ENCODE data around the gene POLA2.

Gene POLA2

GRCh38 chr11:65305501-65306268 is 43.9 kb downstream of the POLA2 start:
- in situ Hi-C loops (cut with HindIII; ENCODE audit: low sequenced_read_pairs): no loop called here
- no peak for TF ChIP-seq CTCF (IDR thresholded peaks at IDR 0.05; ENCODE audit: low read depth, low read length, missing control alignments)
- no peak for DNase-seq (ENCODE audit: low read depth)
- no peak overlapping the region for H3K4me3 ChIP-seq (ENCODE audit: low read depth, low read length)

- no peak for DNase-seq (ENCODE audit: low read depth)
- TF ChIP-seq CTCF (IDR thresholded peaks at IDR 0.05; ENCODE audit: low read depth, low read length, missing control alignments): no peak
- in situ Hi-C loops (cut with HindIII; ENCODE audit: low sequenced_read_pairs): no loop called here
- H3K4me3 ChIP-seq (ENCODE audit: low read depth, low read length): no peak overlapping the region
Observed at GRCh38 chr11:65307298-65308229, 45.8 kb downstream of the POLA2 start.

GRCh38 chr11:65308281-65308891 is 46.6 kb downstream of the POLA2 start:
- H3K4me3 ChIP-seq (ENCODE audit: low read depth, low read length): no peak overlapping the region
- no peak for DNase-seq (ENCODE audit: low read depth)
- TF ChIP-seq CTCF (IDR thresholded peaks at IDR 0.05; ENCODE audit: low read depth, low read length, missing control alignments): no peak
- in situ Hi-C loops (cut with HindIII; ENCODE audit: low sequenced_read_pairs): no loop called here

- no peak overlapping the region for H3K4me3 ChIP-seq (ENCODE audit: low read depth, low read length)
- no peak for TF ChIP-seq CTCF (IDR thresholded peaks at IDR 0.05; ENCODE audit: low read depth, low read length, missing control alignments)
- in situ Hi-C loops (cut with HindIII; ENCODE audit: low sequenced_read_pairs): no loop called here
Observed at GRCh38 chr11:65309006-65309405, 47.2 kb downstream of the POLA2 start.

GRCh38 chr11:65310215-65310614 is 48.5 kb downstream of the POLA2 start:
- in situ Hi-C loops (cut with HindIII; ENCODE audit: low sequenced_read_pairs): no loop called here
- no peak for TF ChIP-seq CTCF (IDR thresholded peaks at IDR 0.05; ENCODE audit: low read depth, low read length, missing control alignments)
- no peak overlapping the region for H3K4me3 ChIP-seq (ENCODE audit: low read depth, low read length)
- no peak for DNase-seq (ENCODE audit: low read depth)

More at GRCh38 chr11:65309006-65309405, 47.2 kb downstream of the POLA2 start:
- no peak for DNase-seq (ENCODE audit: low read depth)

GRCh38 chr11:65310736-65311135 is 49.0 kb downstream of the POLA2 start:
- TF ChIP-seq CTCF (IDR thresholded peaks at IDR 0.05; ENCODE audit: low read depth, low read length, missing control alignments): no peak
- H3K4me3 ChIP-seq (ENCODE audit: low read depth, low read length): no peak overlapping the region
- no peak for DNase-seq (ENCODE audit: low read depth)
- in situ Hi-C loops (cut with HindIII; ENCODE audit: low sequenced_read_pairs): no loop called here

Data from astrocyte of the cerebellum (primary cell).